ENCODE measurements around the gene RELN.

Gene RELN

DNA sequence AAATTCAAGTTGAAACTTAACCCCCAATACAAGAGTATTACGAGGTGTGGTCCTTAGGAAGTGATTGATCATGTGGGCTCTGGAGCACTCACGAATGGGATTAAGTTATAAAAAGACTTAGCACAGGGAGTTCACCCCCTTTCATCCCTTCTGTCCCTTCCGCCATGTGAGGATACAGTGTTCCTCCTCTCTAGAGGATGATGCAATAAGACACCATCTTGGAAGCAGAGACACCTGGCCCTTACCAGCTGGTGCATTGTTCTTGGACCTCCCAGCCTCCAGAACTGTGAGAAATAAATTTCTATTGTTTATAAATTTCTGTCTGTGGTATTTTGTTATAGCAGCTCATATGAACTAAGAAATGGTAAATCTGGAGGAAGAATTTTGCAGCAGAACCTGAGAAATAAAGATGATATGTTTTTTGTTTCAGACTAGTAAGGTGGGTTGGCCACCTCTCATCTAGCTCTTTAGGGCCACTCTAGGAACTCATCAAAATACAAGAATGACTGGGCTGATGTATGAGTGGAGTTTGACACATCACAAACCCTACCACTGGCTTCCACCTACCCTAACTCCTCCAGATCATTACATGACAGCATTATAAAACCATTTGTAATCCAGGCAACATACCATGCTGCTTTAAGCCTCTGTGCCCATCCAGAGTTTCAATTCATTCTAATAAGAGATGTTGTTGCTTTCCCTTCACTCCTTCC, 565.8 kb downstream of the RELN start:
- Histone ChIP-seq H3K4me1 (ENCODE audit: control insufficient read depth, insufficient read depth, low read length) (no peaks in the 10 kb centered on the region), H3K9ac (ENCODE audit: low read depth, low read length) (no peak overlapping the region), H3K27me3 (ENCODE audit: control insufficient read depth, insufficient read depth, low read length) (no peaks in the 10 kb centered on the region)

More for the DNA sequence above, 565.8 kb downstream of the RELN start:
- Histone ChIP-seq H3K36me3 (ENCODE audit: control insufficient read depth, insufficient read depth, low read length) (no peaks in the 10 kb centered on the region), H3K9me3 (ENCODE audit: control insufficient read depth, insufficient read depth, low read length) (no peaks in the 10 kb centered on the region), H3K4me3 (ENCODE audit: low read depth, low read length) (no peak overlapping the region), H3K27ac (ENCODE audit: low read depth, low read length) (no peak overlapping the region)
